HCT116 (cell line): ENCODE results near the gene UXS1. TPM values are rescaled to one million over a fixed set of nuclear protein-coding genes. Genes with fewer than 3 reads are reported as not detected.

Experiments used
- ATAC-seq: fragments of 200-7000 bp; cut with Tn5 transposase; 2 replicates; pipeline ENCODE4 v1.9.1; 2020; ENCODE audit warnings: mild to moderate bottlenecking, moderate library complexity
- BruUV-seq: library from RNA; stranded (reverse); fragments of 400-500 nt; replicated peaks from 2 replicates; lab custom pipeline; 2021; lab: Mats Ljungman, UMichigan
- CTCF ChIA-PET: fragments of 300-600 bp; sonication (Branson Sonifier 250); formaldehyde crosslinking; loops from one replicate; lab custom pipeline; 2021; ENCODE audit warnings: antibody characterized with exemption; lab: Charles Lee
- POLR2A ChIA-PET: fragments of 300-600, 350-600 bp; sonication (Branson Sonifier 250); formaldehyde crosslinking; loops from one replicate; lab custom pipeline; 2021; ENCODE audit warnings: antibody characterized with exemption; lab: Charles Lee
- RAD21 ChIA-PET, 2 experiments: fragments of 300-600 bp; sonication (Branson Sonifier 250); formaldehyde crosslinking; loops; one replicate each; lab custom pipeline; 2023; ENCODE audit warnings: low total read pairs in 2 of 2; ENCODE audit not compliant: uncharacterized antibody in 2 of 2, unreplicated experiment in 2 of 2, low non-redundant PET in 1 of 2; lab: Charles Lee
- DNase-seq: peaks from one replicate; pipeline ENCODE4 v3.0.0-alpha.2; 2010; ENCODE audit warnings: low read depth, low spot score
- H2AFZ ChIP-seq: fragments of 200-600 bp; shearing (Covaris generic), sonication (generic); 2 replicates; pipeline ENCODE4 v1.6.1; 2017; ENCODE audit warnings: low read depth, mixed run types, mixed read lengths, antibody characterized with exemption, low read length; ENCODE audit not compliant: poor library complexity, severe bottlenecking
- H3K27ac ChIP-seq: 2 replicates; pipeline ENCODE4 v1.5.1; 2012; ENCODE audit warnings: low read depth, low read length
- H3K27me3 ChIP-seq: fragments of 200-600 bp; sonication (generic); 2 replicates; pipeline ENCODE4 v1.6.1; 2016; ENCODE audit warnings: mixed run types, low read length, mixed read lengths; ENCODE audit not compliant: insufficient read depth
- H3K36me3 ChIP-seq, 2 experiments: fragments of 200-500 bp in 1 of 2; fragments of 200-600 bp in 1 of 2; sonication (Bioruptor generic) in 1 of 2; sonication (generic) in 1 of 2; 2 replicates each; pipeline versions ENCODE4 v1.5.1 to v1.6.1; 2014 to 2016; ENCODE audit warnings: low read length in 2 of 2, inconsistent platforms in 1 of 2, mixed read lengths in 1 of 2, mixed run types in 1 of 2; ENCODE audit not compliant: insufficient read depth in 2 of 2, control insufficient read depth in 1 of 2
- H3K4me1 ChIP-seq, 2 experiments: fragments of 200-600 bp in 1 of 2; sonication (generic) in 1 of 2; 2 replicates each; pipeline versions ENCODE4 v1.5.1 to v1.6.1; 2012 to 2017; ENCODE audit warnings: low read length in 2 of 2, inconsistent platforms in 1 of 2, mild to moderate bottlenecking in 1 of 2, mixed read lengths in 1 of 2, mixed run types in 1 of 2, moderate library complexity in 1 of 2; ENCODE audit not compliant: insufficient read depth in 2 of 2, control insufficient read depth in 1 of 2
- H3K4me2 ChIP-seq: fragments of 200-600 bp; sonication (generic); 2 replicates; pipeline ENCODE4 v1.6.1; 2017; ENCODE audit warnings: mixed run types, low read length, mixed read lengths
- H3K4me3 ChIP-seq, 2 experiments: fragments of 200-600 bp in 1 of 2; sonication (generic) in 1 of 2; replicated peaks in 1 of 2; 2 replicates each; pipeline ENCODE4 v1.5.1; 2011 to 2016; ENCODE audit warnings: low read length in 2 of 2, control low read depth in 1 of 2, low read depth in 1 of 2, mild to moderate bottlenecking in 1 of 2, mixed read lengths in 1 of 2, mixed run types in 1 of 2
- H3K79me2 ChIP-seq: fragments of 200-600 bp; sonication (generic); 2 replicates; pipeline ENCODE4 v1.6.1; 2017; ENCODE audit warnings: mild to moderate bottlenecking, mixed run types, low read length, moderate library complexity, mixed read lengths; ENCODE audit not compliant: insufficient read depth
- H3K9ac ChIP-seq: fragments of 200-600 bp; sonication (generic); 2 replicates; pipeline ENCODE4 v1.6.1; 2016; ENCODE audit warnings: low read length, mixed read lengths
- H3K9me2 ChIP-seq: fragments of 200-600 bp; sonication (generic), shearing (Covaris generic); 2 replicates; pipeline ENCODE4 v1.6.1; 2017; ENCODE audit warnings: mixed run types, mild to moderate bottlenecking, moderate library complexity; ENCODE audit not compliant: insufficient read depth
- H3K9me3 ChIP-seq, 2 experiments: fragments of 200-500 bp in 1 of 2; fragments of 200-600 bp in 1 of 2; sonication (Bioruptor generic) in 1 of 2; sonication (generic) in 1 of 2; 2 replicates each; pipeline ENCODE4 v1.6.1; 2014 to 2017; ENCODE audit warnings: low read length in 2 of 2, mixed read lengths in 2 of 2, inconsistent platforms in 1 of 2, low read depth in 1 of 2, mild to moderate bottlenecking in 1 of 2, mixed run types in 1 of 2, moderate library complexity in 1 of 2; ENCODE audit not compliant: control insufficient read depth in 1 of 2, insufficient read depth in 1 of 2
- H4K20me1 ChIP-seq: fragments of 200-600 bp; sonication (generic), shearing (Covaris generic); 2 replicates; pipeline ENCODE4 v1.6.1; 2017; ENCODE audit warnings: mixed run types, mild to moderate bottlenecking, moderate library complexity; ENCODE audit not compliant: insufficient read depth
- ELF1 ChIP-seq: IDR thresholded peaks from 2 replicates; pipeline ENCODE4 v1.6.1; 2012; ENCODE audit warnings: low read depth, borderline replicate concordance
- EZH2phosphoT487 ChIP-seq: fragments of 200-600 bp; IDR thresholded peaks from 2 replicates; pipeline ENCODE4 v1.6.1; 2018; ENCODE audit warnings: antibody characterized with exemption, borderline replicate concordance
- SP1 ChIP-seq: IDR thresholded peaks from 2 replicates; pipeline ENCODE4 v1.6.1; 2012; ENCODE audit warnings: low read depth
- ZBTB33 ChIP-seq: IDR thresholded peaks from 2 replicates; pipeline ENCODE4 v1.6.1; 2011; ENCODE audit warnings: mild to moderate bottlenecking, low read length, moderate library complexity; ENCODE audit not compliant: insufficient replicate concordance; ENCODE audit errors: extremely low read depth
- ZFX ChIP-seq: fragments of 450-650 bp; IDR thresholded peaks from 2 replicates; pipeline ENCODE4 v1.6.1; 2017
- ZNF274 ChIP-seq: fragments of 200-500 bp; sonication (Bioruptor generic); IDR thresholded peaks from 2 replicates; pipeline ENCODE4 v1.6.1; 2014; ENCODE audit warnings: mild to moderate bottlenecking, low read depth, low read length, inconsistent platforms
- intact Hi-C: fragments of 100-400 bp; cut with micrococcal nuclease; formaldehyde crosslinking; loops from 2 replicates; pipeline ENCODE4 v1.10.0; 2022
- total RNA-seq: library from RNA; stranded (reverse); gene quantifications from one replicate; pipeline ENCODE4 v1.2.1, GENCODE V29; 2021; ENCODE audit not compliant: unreplicated experiment
- TF ChIP-seq, protein P1 (sequence below), 3 experiments: fragments of 200-600 bp in 1 of 3; sonication (generic) in 1 of 3; IDR thresholded peaks in 2 of 3; conservative IDR thresholded peaks in 1 of 3; 2 replicates each; pipeline ENCODE4 v1.5.1; 2012 to 2017; ENCODE audit warnings: low read depth in 2 of 3, low read length in 2 of 3, antibody characterized with exemption in 1 of 3, borderline replicate concordance in 1 of 3, control low read depth in 1 of 3, mild to moderate bottlenecking in 1 of 3, mixed read lengths in 1 of 3, mixed run types in 1 of 3, moderate library complexity in 1 of 3; ENCODE audit not compliant: insufficient read depth in 1 of 3
- TF ChIP-seq, protein P2 (sequence below): IDR thresholded peaks from 2 replicates; pipeline ENCODE4 v1.6.1; 2012; ENCODE audit warnings: low read depth

The UXS1 gene
- total RNA-seq, 1 experiment from 2014 or later = 45.7 TPM

DNA sequence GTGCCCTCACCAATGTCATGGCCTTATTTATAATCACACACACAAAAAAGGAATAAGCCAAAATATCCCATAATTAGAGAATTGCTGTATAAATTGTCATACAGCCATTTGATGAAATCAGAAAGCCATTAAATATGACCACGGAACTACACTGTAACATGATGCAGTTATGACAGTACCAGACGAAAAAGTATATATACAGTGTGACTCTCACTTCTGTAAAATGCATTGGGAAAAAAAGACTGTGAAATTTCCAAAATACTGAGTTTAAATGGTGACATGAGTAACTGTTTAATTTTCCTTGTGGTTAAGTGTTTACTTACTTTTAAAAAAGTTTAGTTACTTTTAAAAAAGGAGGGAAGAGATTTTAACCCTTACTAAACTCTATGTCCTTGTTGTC, 25.4 kb downstream of the UXS1 start:
- no peak for DNase-seq
- CTCF ChIA-PET = no interaction called here
- Histone ChIP-seq H3K27ac (no peak overlapping the region), H3K4me2 (no peak overlapping the region), H3K4me1 (peaks cover 0 to 14% of the 10 kb centered on the region in 2 experiments; a peak in 2 of 4 replicates), H3K4me3 (no peak overlapping the region), H4K20me1 (0 out of 2 replicates have a peak, but pooled peaks cover 2% of the 10 kb centered on the region), H3K79me2 (peaks cover 55% of the 10 kb centered on the region), H3K9me3 (no peaks in the 10 kb centered on the region), H2AFZ (no peak overlapping the region), H3K9me2 (no peaks in the 10 kb centered on the region), H3K27me3 (no peaks in the 10 kb centered on the region), H3K9ac (no peak overlapping the region), H3K36me3 (no peaks in the 10 kb centered on the region)
- ATAC-seq = no peak
- RAD21 ChIA-PET = no interaction called here
- BruUV-seq = no TSS peak
- TF ChIP-seq EZH2phosphoT487 (no peak), ZBTB33 (no peak), ELF1 (no peak), ZFX (no peak), SP1 (no peak), ZNF274 (no peak)
- TF ChIP-seq, protein P1, sequence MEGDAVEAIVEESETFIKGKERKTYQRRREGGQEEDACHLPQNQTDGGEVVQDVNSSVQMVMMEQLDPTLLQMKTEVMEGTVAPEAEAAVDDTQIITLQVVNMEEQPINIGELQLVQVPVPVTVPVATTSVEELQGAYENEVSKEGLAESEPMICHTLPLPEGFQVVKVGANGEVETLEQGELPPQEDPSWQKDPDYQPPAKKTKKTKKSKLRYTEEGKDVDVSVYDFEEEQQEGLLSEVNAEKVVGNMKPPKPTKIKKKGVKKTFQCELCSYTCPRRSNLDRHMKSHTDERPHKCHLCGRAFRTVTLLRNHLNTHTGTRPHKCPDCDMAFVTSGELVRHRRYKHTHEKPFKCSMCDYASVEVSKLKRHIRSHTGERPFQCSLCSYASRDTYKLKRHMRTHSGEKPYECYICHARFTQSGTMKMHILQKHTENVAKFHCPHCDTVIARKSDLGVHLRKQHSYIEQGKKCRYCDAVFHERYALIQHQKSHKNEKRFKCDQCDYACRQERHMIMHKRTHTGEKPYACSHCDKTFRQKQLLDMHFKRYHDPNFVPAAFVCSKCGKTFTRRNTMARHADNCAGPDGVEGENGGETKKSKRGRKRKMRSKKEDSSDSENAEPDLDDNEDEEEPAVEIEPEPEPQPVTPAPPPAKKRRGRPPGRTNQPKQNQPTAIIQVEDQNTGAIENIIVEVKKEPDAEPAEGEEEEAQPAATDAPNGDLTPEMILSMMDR (IDR thresholded peaks at IDR 0.05 in 2 of 3, conservative IDR thresholded peaks at IDR 0.05 in 1 of 3; ENCODE audit: borderline replicate concordance in 1 of 3, insufficient read depth in 1 of 3, low read depth in 2 of 3, low read length in 2 of 3) = no peak
- TF ChIP-seq, protein P2, sequence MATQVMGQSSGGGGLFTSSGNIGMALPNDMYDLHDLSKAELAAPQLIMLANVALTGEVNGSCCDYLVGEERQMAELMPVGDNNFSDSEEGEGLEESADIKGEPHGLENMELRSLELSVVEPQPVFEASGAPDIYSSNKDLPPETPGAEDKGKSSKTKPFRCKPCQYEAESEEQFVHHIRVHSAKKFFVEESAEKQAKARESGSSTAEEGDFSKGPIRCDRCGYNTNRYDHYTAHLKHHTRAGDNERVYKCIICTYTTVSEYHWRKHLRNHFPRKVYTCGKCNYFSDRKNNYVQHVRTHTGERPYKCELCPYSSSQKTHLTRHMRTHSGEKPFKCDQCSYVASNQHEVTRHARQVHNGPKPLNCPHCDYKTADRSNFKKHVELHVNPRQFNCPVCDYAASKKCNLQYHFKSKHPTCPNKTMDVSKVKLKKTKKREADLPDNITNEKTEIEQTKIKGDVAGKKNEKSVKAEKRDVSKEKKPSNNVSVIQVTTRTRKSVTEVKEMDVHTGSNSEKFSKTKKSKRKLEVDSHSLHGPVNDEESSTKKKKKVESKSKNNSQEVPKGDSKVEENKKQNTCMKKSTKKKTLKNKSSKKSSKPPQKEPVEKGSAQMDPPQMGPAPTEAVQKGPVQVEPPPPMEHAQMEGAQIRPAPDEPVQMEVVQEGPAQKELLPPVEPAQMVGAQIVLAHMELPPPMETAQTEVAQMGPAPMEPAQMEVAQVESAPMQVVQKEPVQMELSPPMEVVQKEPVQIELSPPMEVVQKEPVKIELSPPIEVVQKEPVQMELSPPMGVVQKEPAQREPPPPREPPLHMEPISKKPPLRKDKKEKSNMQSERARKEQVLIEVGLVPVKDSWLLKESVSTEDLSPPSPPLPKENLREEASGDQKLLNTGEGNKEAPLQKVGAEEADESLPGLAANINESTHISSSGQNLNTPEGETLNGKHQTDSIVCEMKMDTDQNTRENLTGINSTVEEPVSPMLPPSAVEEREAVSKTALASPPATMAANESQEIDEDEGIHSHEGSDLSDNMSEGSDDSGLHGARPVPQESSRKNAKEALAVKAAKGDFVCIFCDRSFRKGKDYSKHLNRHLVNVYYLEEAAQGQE = no peak
- intact Hi-C loops = no loop called here
- POLR2A ChIA-PET = no interaction called here
